Adrenal gland (tissue), 12 donors: Measurements from ENCODE around the gene TOLLIP. TPM values are rescaled to one million over a fixed set of nuclear protein-coding genes. Genes with fewer than 3 reads are reported as not detected.

Experiments
- DNase-seq, 7 donors: peaks; one replicate each; pipeline ENCODE4 v3.0.0-alpha.2; 2019 to 2020
- H3K27ac ChIP-seq, 5 donors: fragments of 200-600 bp; sonication (generic) in 4 of 5; 1 replicate in 3 of 5; 2 replicates in 2 of 5; pipeline versions ENCODE4 v1.5.1 to v1.8.0; 2016 to 2020; ENCODE audit warnings: mild to moderate bottlenecking in 1 of 5
- H3K27me3 ChIP-seq: fragments of 200-600 bp; 2 replicates; pipeline ENCODE4 v1.8.0; 2021
- H3K36me3 ChIP-seq, 2 donors: fragments of 200-600 bp; replicated peaks in 1 of 2; 1 replicate in 1 of 2; 2 replicates in 1 of 2; pipeline versions ENCODE4 v1.5.1 to v1.8.0; 2018 to 2022
- H3K4me1 ChIP-seq, 2 donors: fragments of 200-600 bp; replicated peaks in 1 of 2; 1 replicate in 1 of 2; 2 replicates in 1 of 2; pipeline versions ENCODE4 v1.5.1 to v1.8.0; 2018 to 2021
- H3K4me3 ChIP-seq, 4 donors: fragments of 200-600 bp; sonication (generic) in 3 of 4; one replicate each; pipeline ENCODE4 v1.5.1; 2016 to 2018
- H3K9me3 ChIP-seq, 3 donors: fragments of 200-600 bp; sonication (generic) in 1 of 3; replicated peaks in 1 of 3; 1 replicate in 2 of 3; 2 replicates in 1 of 3; pipeline versions ENCODE4 v1.5.1 to v1.8.0; 2016 to 2021
- CTCF ChIP-seq, 6 experiments: fragments of 450-650 bp in 4 of 6; fragments of 200-600 bp in 2 of 6; sonication (generic) in 1 of 6; IDR thresholded peaks; 1 replicate in 5 of 6; 2 replicates in 1 of 6; pipeline versions ENCODE4 v1.5.1 to v1.8.0; 2016 to 2021; ENCODE audit warnings: antibody characterized with exemption in 6 of 6, mild to moderate bottlenecking in 2 of 6, moderate library complexity in 1 of 6
- POLR2A ChIP-seq, 2 donors: fragments of 450-650 bp; IDR thresholded peaks; one replicate each; pipeline ENCODE4 v1.6.1; 2017; ENCODE audit warnings: antibody characterized with exemption in 2 of 2, mild to moderate bottlenecking in 2 of 2, moderate library complexity in 1 of 2
- WGBS, 4 donors: extraction: QIAGEN DNeasy Blood & Tissue Kit in 2 of 4; methylation state at CpG; one replicate each; pipeline versions ENCODE4 v1.1.5 to v1.1.7; 2013 to 2017; 5-methylcytosine and 5-hydroxymethylcytosine counted together
- intact Hi-C, 2 donors: fragments of 100-400 bp; cut with DNase I; formaldehyde crosslinking; loops; one replicate each; pipeline versions ENCODE4 v1.14.1 to v1.15.0; 2022 to 2023
- polyA plus RNA-seq, 3 donors: library from polyadenylated mRNA; stranded (reverse); fragments of 200-250 nt in 2 of 3; fragments of 350-450 nt in 1 of 3; fragmentation: Illumina TruSeq in 1 of 3; extraction: RNeasy Lipid Tissue Mini Kit (QIAGEN cat#74804) in 1 of 3; gene quantifications; one replicate each; pipeline ENCODE4 v1.2.3, GENCODE V29; 2013 to 2014
- total RNA-seq, 9 donors: library from RNA; depleted of rRNA in 4 of 9; stranded (reverse); fragments of >200 nt in 4 of 9; fragments of 120-200 nt in 1 of 9; fragmentation: NEBNext Ultra II Directional in 1 of 9; extraction: Animal tissue kit (Norgen Biotek cat#: 25700) in 1 of 9; gene quantifications; one replicate each; pipeline versions ENCODE4 v1.1.0 to v1.2.4, GENCODE V29; 2013 to 2023
- donor health status: healthy with polysubstance abuse.
- donor health status: Bipolar disorder and iron deficiency.
- donor health status: DM: yes; HTN: yes; CAD: no.
- donor health status: DM: no; HTN: no; CAD: no.
- donor health status: DM: no; HTN: no; CAD: no.
- donor health status: DM: yes; HTN: yes; CAD: no.

TOLLIP gene
- total and polyA plus RNA-seq, 12 donors = 18.9 to 84.1 (median 66.3) TPM

GRCh38 chr11:1263010-1263409 is 46.4 kb downstream of the TOLLIP start:
- whole genome bisulfite sequencing, 4 donors = 31 to 52% (median 39%) methylated on average over 3 to 7 of the region's 7 CpGs
- Histone ChIP-seq H3K27me3 (no peaks in the 10 kb centered on the region), H3K27ac (peak overlapping the region in 2 of 5 donors; percentile 55 to 64), H3K4me1 (peaks cover 10 to 12% of the 10 kb centered on the region in 2 donors), H3K4me3 (peak overlapping the region in 1 of 4 donors; percentile 45), H3K9me3 (no peaks in the 10 kb centered on the region), H3K36me3 (no peaks in the 10 kb centered on the region)
- intact Hi-C loops = no loop called here
- TF ChIP-seq CTCF (IDR thresholded peaks at IDR 0.05) (no peak), POLR2A (IDR thresholded peaks at IDR 0.05) (no peak)
- no peak for DNase-seq

GRCh38 chr11:1262172-1263006 is 47.0 kb downstream of the TOLLIP start:
- peak overlapping the region in 2 of 4 donors; percentile 31 to 45 for H3K4me3 ChIP-seq
- H3K36me3 ChIP-seq = no peaks in the 10 kb centered on the region
- H3K27ac ChIP-seq = peak overlapping the region in 3 of 5 donors; percentile 9 to 77 (median 64)
- TF ChIP-seq POLR2A (IDR thresholded peaks at IDR 0.05) = peak; percentile 23 to 52
- TF ChIP-seq CTCF (IDR thresholded peaks at IDR 0.05) = peak in 1 of 6 experiments; percentile 3
- peaks cover 10 to 12% of the 10 kb centered on the region in 2 donors for H3K4me1 ChIP-seq
- peak; percentile 92 to 97 (median 94) for DNase-seq
- no peaks in the 10 kb centered on the region for H3K9me3 ChIP-seq
- no peaks in the 10 kb centered on the region for H3K27me3 ChIP-seq
- 0 to 14% (median 10%) methylated on average over 15 to 31 of the region's 31 CpGs for WGBS, 4 donors
- intact Hi-C loops = no loop called here

- no peaks in the 10 kb centered on the region for H3K9me3 ChIP-seq
- no peak overlapping the region for H3K4me3 ChIP-seq
- no peak overlapping the region for H3K27ac ChIP-seq
- no peaks in the 10 kb centered on the region for H3K36me3 ChIP-seq
- H3K27me3 ChIP-seq = no peaks in the 10 kb centered on the region
- no peak for DNase-seq
- intact Hi-C loops = no loop called here
- WGBS, 4 donors = 82 to 100% (median 86%) methylated on average over 4 to 39 of the region's 39 CpGs
- no peak for TF ChIP-seq CTCF (IDR thresholded peaks at IDR 0.05)
- no peak for TF ChIP-seq POLR2A (IDR thresholded peaks at IDR 0.05)
- peaks cover 10 to 12% of the 10 kb centered on the region in 2 donors for H3K4me1 ChIP-seq
Measured at GRCh38 chr11:1261241-1262071, 48.0 kb downstream of the TOLLIP start.

- Histone ChIP-seq H3K27ac (no peak overlapping the region), H3K9me3 (no peaks in the 10 kb centered on the region), H3K4me1 (peaks cover 10 to 12% of the 10 kb centered on the region in 2 donors), H3K36me3 (no peaks in the 10 kb centered on the region), H3K4me3 (no peak overlapping the region), H3K27me3 (no peaks in the 10 kb centered on the region)
- 86 to 97% (median 88%) methylated on average over 7 to 17 of the region's 17 CpGs for WGBS, 4 donors
- no peak for DNase-seq
- TF ChIP-seq CTCF (IDR thresholded peaks at IDR 0.05) (no peak), POLR2A (IDR thresholded peaks at IDR 0.05) (no peak)
- intact Hi-C loops = no loop called here
Measured at GRCh38 chr11:1260620-1261019, 48.8 kb downstream of the TOLLIP start.
